Epithelial cell of prostate (primary cell): ENCODE results near the gene EBF3.
"Not testable (repeated sequence)": the region's sequence is repeated elsewhere in the genome, so short reads cannot be mapped to it uniquely, and the experiment has no call there.

Source experiments
- DNase-seq: peaks from one replicate; pipeline ENCODE4 v3.0.0-alpha.2; 2011; ENCODE audit warnings: low read depth, low spot score
- H3K27ac ChIP-seq: fragments of 450-650 bp; 2 replicates; pipeline ENCODE4 v1.5.1; 2017; ENCODE audit warnings: mild to moderate bottlenecking

The EBF3 gene

GRCh38 chr10:129932751-129933433, 31.2 kb downstream of the EBF3 start:
- DNase-seq: no peak
- H3K27ac ChIP-seq: no peak overlapping the region

- no peak overlapping the region for H3K27ac ChIP-seq
- DNase-seq: no peak
Observed at GRCh38 chr10:129932182-129932581, 31.9 kb downstream of the EBF3 start.

- no peak for DNase-seq
- H3K27ac ChIP-seq: no peak overlapping the region
Observed at GRCh38 chr10:129929343-129930292, 34.5 kb downstream of the EBF3 start.

GRCh38 chr10:129927351-129928120, 36.5 kb downstream of the EBF3 start:
- H3K27ac ChIP-seq: no peak overlapping the region

GRCh38 chr10:129926066-129927055, 37.7 kb downstream of the EBF3 start:
- no peak for DNase-seq
- no peak overlapping the region for H3K27ac ChIP-seq

More at GRCh38 chr10:129927351-129928120, 36.5 kb downstream of the EBF3 start:
- DNase-seq: no peak

GRCh38 chr10:129924375-129925085, 39.5 kb downstream of the EBF3 start:
- no peak overlapping the region for H3K27ac ChIP-seq
- DNase-seq: no peak

- no peak for DNase-seq
- H3K27ac ChIP-seq: no peak overlapping the region
Observed at GRCh38 chr10:129922598-129923123, 41.4 kb downstream of the EBF3 start.

GRCh38 chr10:129921801-129922597, 42.1 kb downstream of the EBF3 start:
- DNase-seq: no peak
- H3K27ac ChIP-seq: no peak overlapping the region

GRCh38 chr10:129921065-129921670, 42.9 kb downstream of the EBF3 start:
- no peak for DNase-seq
- H3K27ac ChIP-seq: no peak overlapping the region

- DNase-seq, H3K27ac ChIP-seq: not testable (repeated sequence)
Observed at GRCh38 chr10:129920187-129920586, 43.9 kb downstream of the EBF3 start.

DNA sequence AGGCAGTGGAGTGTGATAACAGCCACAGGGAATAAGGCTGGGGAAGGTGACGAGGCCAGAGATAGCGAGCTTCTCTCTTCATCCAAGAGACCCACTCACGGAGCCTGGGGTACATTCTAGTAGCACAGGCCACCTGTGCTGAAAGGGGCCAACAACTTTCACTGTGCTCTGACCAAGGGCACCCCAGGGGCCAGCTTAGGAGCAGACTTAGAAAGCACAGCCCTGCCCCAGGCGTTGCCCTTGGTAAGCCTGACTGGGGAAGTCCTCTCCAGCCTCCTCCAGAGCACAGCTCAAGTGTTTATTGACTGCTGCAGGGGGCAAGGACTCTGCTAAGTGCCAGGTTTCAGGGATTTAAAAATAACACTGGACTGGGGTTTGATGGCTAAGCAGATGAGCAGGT, 44.7 kb downstream of the EBF3 start:
- no peak overlapping the region for H3K27ac ChIP-seq
- no peak for DNase-seq

DNA sequence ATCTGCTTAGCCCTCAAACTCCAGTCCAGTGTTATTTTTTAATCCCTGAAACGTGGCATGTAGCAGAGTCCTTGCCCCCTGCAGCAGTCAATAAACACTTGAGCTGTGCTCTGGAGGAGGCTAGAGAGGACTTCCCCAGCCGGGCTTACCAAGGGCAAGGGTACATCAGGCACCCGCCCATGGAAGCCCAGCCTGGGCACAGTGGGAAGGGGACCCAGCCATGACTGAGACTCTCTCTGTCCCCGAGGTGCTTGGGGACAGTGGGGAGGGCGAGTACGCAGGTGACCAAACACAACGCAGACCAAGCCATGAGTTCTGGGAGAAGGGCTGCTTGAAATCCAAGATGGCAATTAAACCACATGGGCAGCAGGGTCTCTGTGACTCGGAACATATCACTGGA, 45.2 kb downstream of the EBF3 start:
- DNase-seq: no peak
- no peak overlapping the region for H3K27ac ChIP-seq

DNA sequence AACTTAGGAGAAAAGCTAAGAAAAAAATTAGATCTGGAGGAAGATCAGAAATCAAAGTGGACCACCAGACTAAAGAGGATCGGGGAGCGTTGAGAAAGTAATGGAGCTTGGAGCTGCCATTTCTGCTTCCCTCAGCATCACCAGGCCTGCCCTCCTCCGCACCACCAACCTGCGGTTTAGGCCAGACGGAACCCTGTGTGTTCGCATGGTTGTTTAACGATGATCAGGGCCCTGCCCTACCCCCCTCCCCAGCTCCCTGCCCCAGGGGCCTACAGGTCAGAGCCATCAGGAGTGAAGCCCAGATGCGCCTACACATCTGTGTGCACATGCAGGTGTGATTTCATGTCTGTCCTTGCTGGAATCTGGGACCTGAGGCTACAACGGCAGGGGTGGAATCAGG, 45.7 kb downstream of the EBF3 start:
- DNase-seq: no peak
- no peak overlapping the region for H3K27ac ChIP-seq

GRCh38 chr10:129917936-129918335, 46.1 kb downstream of the EBF3 start:
- no peak for DNase-seq
- H3K27ac ChIP-seq: no peak overlapping the region

- H3K27ac ChIP-seq: no peak overlapping the region
- DNase-seq: no peak
Observed at GRCh38 chr10:129916506-129916995, 47.5 kb downstream of the EBF3 start.

DNA sequence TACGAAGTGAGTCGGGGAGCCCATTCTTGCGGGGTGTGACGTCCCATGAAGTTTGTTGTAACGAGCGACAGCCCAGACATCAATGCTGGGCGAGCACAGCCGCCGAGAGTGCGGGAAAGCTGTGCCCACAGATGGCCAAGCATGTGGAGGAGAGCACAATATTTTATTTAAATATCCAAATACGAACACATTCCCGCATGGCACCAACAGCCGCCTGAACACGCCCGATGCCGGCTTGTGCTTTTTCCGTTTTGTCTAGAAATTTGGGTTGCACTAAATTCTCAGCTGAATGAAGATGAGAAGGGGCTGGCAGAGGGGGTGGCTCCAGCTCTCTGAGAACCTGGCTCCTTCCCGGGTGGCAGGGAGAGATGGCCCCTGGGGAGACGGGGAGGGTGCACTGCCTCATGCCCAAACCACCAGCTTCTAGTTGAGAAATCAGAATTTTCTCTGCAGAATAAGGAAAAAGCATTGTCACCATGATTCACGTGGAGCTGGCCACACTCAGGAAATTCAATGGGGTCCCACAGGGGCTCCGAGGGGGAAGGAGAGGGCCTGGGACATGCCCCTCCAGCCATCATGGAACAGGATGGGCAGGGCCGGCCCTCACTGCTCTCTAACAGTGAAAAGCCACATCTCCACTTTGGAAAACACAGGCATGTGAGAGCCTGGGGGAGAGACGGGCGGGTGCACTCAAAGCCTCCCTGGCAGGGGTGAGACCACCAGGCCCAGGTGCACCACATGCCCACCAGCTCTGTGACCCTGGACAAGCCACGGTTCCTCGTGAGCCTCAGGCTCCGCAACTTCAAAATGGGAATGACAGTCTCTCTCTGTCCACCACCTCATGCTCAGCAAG, 48.3 kb downstream of the EBF3 start:
- H3K27ac ChIP-seq: no peak overlapping the region
- DNase-seq: no peak
